Prostate gland (tissue), 2 donors: ENCODE data around the gene GRIN3B.

Source experiments
- POLR2A ChIP-seq: fragments of 450-650 bp; IDR thresholded peaks from one replicate; pipeline ENCODE4 v1.6.1; 2016; ENCODE audit warnings: antibody characterized with exemption, mild to moderate bottlenecking
- TF ChIP-seq, protein P1 (sequence below), 4 experiments: fragments of 200-600 bp in 2 of 4; fragments of 450-650 bp in 2 of 4; sonication (generic) in 2 of 4; IDR thresholded peaks; 1 replicate in 3 of 4; 2 replicates in 1 of 4; pipeline ENCODE4 v1.5.1; 2016 to 2019; ENCODE audit warnings: antibody characterized with exemption in 4 of 4, mild to moderate bottlenecking in 2 of 4, moderate library complexity in 2 of 4

DNA sequence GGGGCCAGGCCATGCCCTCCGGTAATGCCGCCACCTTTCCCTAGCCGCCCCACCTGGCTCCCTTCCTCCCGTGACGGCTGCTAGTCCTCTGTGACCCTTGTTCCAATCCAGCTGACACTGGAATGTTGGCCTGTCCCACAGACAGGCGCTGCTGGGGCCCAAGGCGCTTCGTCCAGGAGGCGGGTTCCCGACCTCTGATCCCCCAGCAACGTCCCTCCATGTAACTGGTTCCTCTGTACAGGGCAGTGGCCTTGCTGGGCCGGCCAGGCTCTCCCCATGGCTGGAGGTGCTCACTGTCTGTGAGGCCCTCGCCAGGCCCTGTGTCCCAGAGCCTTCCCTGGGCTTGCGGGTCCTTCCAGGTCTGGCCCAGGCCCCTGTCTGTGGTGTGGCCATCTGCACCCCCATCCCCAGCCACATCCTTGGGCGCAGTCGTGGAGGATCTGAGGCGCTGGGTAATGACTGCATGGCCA, 6.8 kb upstream of the GRIN3B start:
- TF ChIP-seq POLR2A, result no peak
- TF ChIP-seq, protein P1, sequence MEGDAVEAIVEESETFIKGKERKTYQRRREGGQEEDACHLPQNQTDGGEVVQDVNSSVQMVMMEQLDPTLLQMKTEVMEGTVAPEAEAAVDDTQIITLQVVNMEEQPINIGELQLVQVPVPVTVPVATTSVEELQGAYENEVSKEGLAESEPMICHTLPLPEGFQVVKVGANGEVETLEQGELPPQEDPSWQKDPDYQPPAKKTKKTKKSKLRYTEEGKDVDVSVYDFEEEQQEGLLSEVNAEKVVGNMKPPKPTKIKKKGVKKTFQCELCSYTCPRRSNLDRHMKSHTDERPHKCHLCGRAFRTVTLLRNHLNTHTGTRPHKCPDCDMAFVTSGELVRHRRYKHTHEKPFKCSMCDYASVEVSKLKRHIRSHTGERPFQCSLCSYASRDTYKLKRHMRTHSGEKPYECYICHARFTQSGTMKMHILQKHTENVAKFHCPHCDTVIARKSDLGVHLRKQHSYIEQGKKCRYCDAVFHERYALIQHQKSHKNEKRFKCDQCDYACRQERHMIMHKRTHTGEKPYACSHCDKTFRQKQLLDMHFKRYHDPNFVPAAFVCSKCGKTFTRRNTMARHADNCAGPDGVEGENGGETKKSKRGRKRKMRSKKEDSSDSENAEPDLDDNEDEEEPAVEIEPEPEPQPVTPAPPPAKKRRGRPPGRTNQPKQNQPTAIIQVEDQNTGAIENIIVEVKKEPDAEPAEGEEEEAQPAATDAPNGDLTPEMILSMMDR (IDR thresholded peaks at IDR 0.05), result no peak
